SK-N-SH (cell line): ENCODE results near the gene FOXI1. TPM values are rescaled to one million over a fixed set of nuclear protein-coding genes. Genes with fewer than 3 reads are reported as not detected.

Source experiments
- CTCF ChIA-PET: fragments of 300-600, 350-600 bp; formaldehyde crosslinking; extraction: SDS; loops from one replicate; lab custom pipeline; 2021; lab: Yijun Ruan, JAX
- POLR2A ChIA-PET: fragments of 350-600 bp; sonication (Branson Sonifier 250); formaldehyde crosslinking; extraction: SDS; loops from one replicate; lab custom pipeline; 2020; ENCODE audit warnings: antibody characterized with exemption, inconsistent platforms; lab: Yijun Ruan, JAX
- DNase-seq: peaks from one replicate; pipeline ENCODE4 v3.0.0; 2012
- H2AFZ ChIP-seq: fragments of 200-600 bp; sonication (generic); 2 replicates; pipeline ENCODE4 v1.8.1; 2016; ENCODE audit warnings: antibody characterized with exemption, mild to moderate bottlenecking, low read depth
- H3F3A ChIP-seq: fragments of 200-600 bp; sonication (generic); replicated peaks from 2 replicates; pipeline ENCODE3; 2016; ENCODE audit warnings: antibody characterized with exemption, mild to moderate bottlenecking; ENCODE audit not compliant: insufficient read depth
- H3K27ac ChIP-seq, 2 experiments: fragments of 200-500 bp in 1 of 2; fragments of 200-600 bp in 1 of 2; sonication (Bioruptor generic) in 1 of 2; sonication (generic), shearing (Covaris generic) in 1 of 2; 2 replicates each; pipeline versions ENCODE4 v1.5.1 to v1.6.1; 2014 to 2016; ENCODE audit warnings: low read depth in 2 of 2, inconsistent platforms in 1 of 2, low read length in 1 of 2, mild to moderate bottlenecking in 1 of 2, mixed read lengths in 1 of 2
- H3K27me3 ChIP-seq: fragments of 200-600 bp; sonication (generic), shearing (Covaris generic); 2 replicates; pipeline ENCODE4 v1.6.1; 2016; ENCODE audit warnings: mixed run types; ENCODE audit not compliant: insufficient read depth
- H3K36me3 ChIP-seq, 2 experiments: fragments of 200-500 bp in 1 of 2; fragments of 200-600 bp in 1 of 2; sonication (Bioruptor generic) in 1 of 2; sonication (generic) in 1 of 2; replicated peaks in 1 of 2; 2 replicates each; pipeline versions ENCODE3 to v1.5.1; 2014 to 2016; ENCODE audit warnings: low read length in 1 of 2, mild to moderate bottlenecking in 1 of 2; ENCODE audit not compliant: insufficient read depth in 2 of 2, control insufficient read depth in 1 of 2
- H3K4me1 ChIP-seq, 2 experiments: fragments of 200-500 bp in 1 of 2; fragments of 200-600 bp in 1 of 2; sonication (Bioruptor generic) in 1 of 2; sonication (generic), shearing (Covaris generic) in 1 of 2; 2 replicates each; pipeline versions ENCODE4 v1.5.1 to v1.6.1; 2014 to 2016; ENCODE audit warnings: low read depth in 1 of 2, low read length in 1 of 2, mixed run types in 1 of 2; ENCODE audit not compliant: insufficient read depth in 2 of 2, control insufficient read depth in 1 of 2
- H3K4me2 ChIP-seq: fragments of 200-600 bp; sonication (generic), shearing (Covaris generic); 2 replicates; pipeline ENCODE4 v1.6.1; 2017; ENCODE audit warnings: mixed run types
- H3K4me3 ChIP-seq, 2 experiments: fragments of 200-500 bp in 1 of 2; fragments of 200-600 bp in 1 of 2; sonication (Bioruptor generic) in 1 of 2; sonication (generic), shearing (Covaris generic) in 1 of 2; 2 replicates each; pipeline versions ENCODE4 v1.5.1 to v1.8.1; 2014 to 2016; ENCODE audit warnings: low read depth in 2 of 2, inconsistent platforms in 1 of 2, low read length in 1 of 2, mild to moderate bottlenecking in 1 of 2, mixed read lengths in 1 of 2, moderate library complexity in 1 of 2
- H3K79me2 ChIP-seq: fragments of 200-600 bp; sonication (generic); 2 replicates; pipeline ENCODE4 v1.8.1; 2017; ENCODE audit warnings: mild to moderate bottlenecking; ENCODE audit not compliant: insufficient read depth
- H3K9ac ChIP-seq: fragments of 200-600 bp; sonication (generic); 2 replicates; pipeline ENCODE4 v1.6.1; 2017; ENCODE audit warnings: mixed run types
- H3K9me2 ChIP-seq: fragments of 200-600 bp; sonication (generic); 2 replicates; pipeline ENCODE4 v1.6.1; 2017; ENCODE audit warnings: mixed run types
- H3K9me3 ChIP-seq: fragments of 200-600 bp; sonication (generic); 2 replicates; pipeline ENCODE4 v1.6.1; 2017; ENCODE audit warnings: mixed run types, mild to moderate bottlenecking, moderate library complexity
- H4K20me1 ChIP-seq: fragments of 200-600 bp; sonication (generic); 2 replicates; pipeline ENCODE4 v1.6.1; 2017; ENCODE audit warnings: mild to moderate bottlenecking, mixed run types; ENCODE audit not compliant: insufficient read depth
- ELF1 ChIP-seq: IDR thresholded peaks from 2 replicates; pipeline ENCODE4 v1.4.0; 2012
- FOSL2 ChIP-seq: IDR thresholded peaks from 2 replicates; pipeline ENCODE4 v1.4.0; 2012; ENCODE audit warnings: low read depth, mild to moderate bottlenecking, moderate library complexity, borderline replicate concordance
- FOXM1 ChIP-seq: IDR thresholded peaks from 2 replicates; pipeline ENCODE4 v1.4.0; 2012; ENCODE audit warnings: low read depth, mild to moderate bottlenecking
- GABPA ChIP-seq: IDR thresholded peaks from 2 replicates; pipeline ENCODE4 v1.4.0; 2012; ENCODE audit warnings: low read depth, mild to moderate bottlenecking
- JUND ChIP-seq: IDR thresholded peaks from 2 replicates; pipeline ENCODE4 v1.4.0; 2012
- MEF2A ChIP-seq: IDR thresholded peaks from 2 replicates; pipeline ENCODE4 v1.4.0; 2012; ENCODE audit warnings: low read depth, borderline replicate concordance
- MXI1 ChIP-seq: IDR thresholded peaks from 2 replicates; pipeline ENCODE4 v1.6.1; 2012; ENCODE audit warnings: mild to moderate bottlenecking, low read depth, low read length, improper control_type of control experiment
- NRF1 ChIP-seq: IDR thresholded peaks from 2 replicates; pipeline ENCODE4 v1.6.1; 2012; ENCODE audit warnings: low read depth, mild to moderate bottlenecking, low read length
- PBX3 ChIP-seq: IDR thresholded peaks from 2 replicates; pipeline ENCODE4; 2012
- RAD21 ChIP-seq: IDR thresholded peaks from 2 replicates; pipeline ENCODE4 v1.6.1; 2012; ENCODE audit warnings: mild to moderate bottlenecking, low read length
- REST ChIP-seq: IDR thresholded peaks from 2 replicates; pipeline ENCODE4 v1.6.1; 2012; ENCODE audit warnings: mild to moderate bottlenecking, low read depth, low read length, moderate library complexity
- RXRA ChIP-seq: IDR thresholded peaks from 2 replicates; pipeline ENCODE4 v1.4.0; 2012; ENCODE audit warnings: low read depth, mild to moderate bottlenecking, borderline replicate concordance
- TAF1 ChIP-seq: IDR thresholded peaks from 2 replicates; pipeline ENCODE4 v1.6.1; 2012; ENCODE audit warnings: low read depth, mild to moderate bottlenecking, low read length, moderate library complexity, borderline replicate concordance
- USF1 ChIP-seq: IDR thresholded peaks from 2 replicates; pipeline ENCODE4 v1.4.0; 2012; ENCODE audit warnings: low read depth, borderline replicate concordance
- YY1 ChIP-seq: IDR thresholded peaks from 2 replicates; pipeline ENCODE4 v1.4.0; 2012; ENCODE audit warnings: low read depth, mild to moderate bottlenecking
- WGBS: methylation state at CpG from one replicate; pipeline ENCODE4 v1.1.6; 2017; ENCODE audit warnings: low lambda C conversion rate; 5-methylcytosine and 5-hydroxymethylcytosine counted together
- polyA plus RNA-seq, 3 experiments: library from polyadenylated mRNA; depleted of rRNA; stranded (reverse); fragments of >200 nt; gene quantifications; 2 replicates each; pipeline ENCODE4 v1.2.3, GENCODE V29; 2012
- TF ChIP-seq, protein P1 (sequence below): fragments of 150-350 bp; IDR thresholded peaks from 2 replicates; pipeline ENCODE4 v1.6.1; 2016; ENCODE audit warnings: mild to moderate bottlenecking, low read depth, low read length

Gene FOXI1
- polyA plus RNA-seq, 1 of the 3 experiments (the other 2 are of a cell fraction) = not detected

- no peaks in the 10 kb centered on the region for H3K79me2 ChIP-seq
- ChIA-PET POLR2A (no interaction called here), CTCF (interaction anchor here (1.0 to 5.0 kb wide), 6 partner anchors 10 to 157 kb away, joined by 3 to 32 read pairs (median 12); no protein-coding TSS in a partner anchor)
- no peaks in the 10 kb centered on the region for H4K20me1 ChIP-seq
- no peaks in the 10 kb centered on the region; the same call in 1 of the 2 replicates for H3K27me3 ChIP-seq
- DNase-seq = no peak
- TF ChIP-seq GABPA (no peak), PBX3 (no peak), ELF1 (no peak), YY1 (no peak), NRF1 (no peak), REST (no peak), JUND (no peak), FOXM1 (no peak), RAD21 (no peak), RXRA (no peak), MXI1 (no peak), FOSL2 (no peak), MEF2A (no peak), TAF1 (no peak), USF1 (no peak)
- TF ChIP-seq, protein P1, sequence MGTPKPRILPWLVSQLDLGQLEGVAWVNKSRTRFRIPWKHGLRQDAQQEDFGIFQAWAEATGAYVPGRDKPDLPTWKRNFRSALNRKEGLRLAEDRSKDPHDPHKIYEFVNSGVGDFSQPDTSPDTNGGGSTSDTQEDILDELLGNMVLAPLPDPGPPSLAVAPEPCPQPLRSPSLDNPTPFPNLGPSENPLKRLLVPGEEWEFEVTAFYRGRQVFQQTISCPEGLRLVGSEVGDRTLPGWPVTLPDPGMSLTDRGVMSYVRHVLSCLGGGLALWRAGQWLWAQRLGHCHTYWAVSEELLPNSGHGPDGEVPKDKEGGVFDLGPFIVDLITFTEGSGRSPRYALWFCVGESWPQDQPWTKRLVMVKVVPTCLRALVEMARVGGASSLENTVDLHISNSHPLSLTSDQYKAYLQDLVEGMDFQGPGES = no peak
- no peak overlapping the region for H3K4me3 ChIP-seq
- H3K4me1 ChIP-seq = no peaks in the 10 kb centered on the region; a peak in 1 of 4 replicates
- no peaks in the 10 kb centered on the region for H3F3A ChIP-seq
- no peak overlapping the region for H3K27ac ChIP-seq
- H3K9ac ChIP-seq = no peak overlapping the region
- H3K4me2 ChIP-seq = no peak overlapping the region
- no peaks in the 10 kb centered on the region for H3K36me3 ChIP-seq
- no peaks in the 10 kb centered on the region for H3K9me2 ChIP-seq
- 76% methylated on average over 3 of the region's 3 CpGs for WGBS
- H2AFZ ChIP-seq = no peak overlapping the region
- H3K9me3 ChIP-seq = no peaks in the 10 kb centered on the region
Measured at GRCh38 chr5:170110403-170111087, 4.8 kb downstream of the FOXI1 start.
